Large intestine (tissue), 3 donors: Measurements from ENCODE around the gene POLR1A. TPM values are rescaled to one million over a fixed set of nuclear protein-coding genes. Genes with fewer than 3 reads are reported as not detected.

Experiments used
- DNase-seq, 2 donors: peaks; one replicate each; pipeline versions ENCODE4 v3.0.0 to v3.0.0-alpha.2; 2013
- H3K27ac ChIP-seq: one replicate; pipeline ENCODE4 v1.5.1; 2013; ENCODE audit warnings: low read length
- H3K27me3 ChIP-seq: 2 replicates; pipeline ENCODE4 v1.6.1; 2013; ENCODE audit warnings: low read length; ENCODE audit not compliant: control insufficient read depth, insufficient read depth
- H3K36me3 ChIP-seq: 2 replicates; pipeline ENCODE4 v1.6.1; 2013; ENCODE audit warnings: low read length; ENCODE audit not compliant: control insufficient read depth, insufficient read depth
- H3K4me1 ChIP-seq: one replicate; pipeline ENCODE4 v1.6.1; 2013; ENCODE audit warnings: low read length; ENCODE audit not compliant: control insufficient read depth, insufficient read depth
- H3K4me3 ChIP-seq: one replicate; pipeline ENCODE4 v1.5.1; 2013; ENCODE audit warnings: low read length
- H3K9me3 ChIP-seq: one replicate; pipeline ENCODE4 v1.6.1; 2013; ENCODE audit warnings: mild to moderate bottlenecking, low read depth, low read length, moderate library complexity; ENCODE audit not compliant: control insufficient read depth
- WGBS: methylation state at CpG from one replicate; pipeline ENCODE4 v1.1.5; 2013; ENCODE audit warnings: low lambda C conversion rate; ENCODE audit not compliant: insufficient coverage; 5-methylcytosine and 5-hydroxymethylcytosine counted together
- polyA plus RNA-seq: library from polyadenylated mRNA; unstranded; fragments of 120-200 nt; gene quantifications from one replicate; pipeline ENCODE4 v1.2.1, GENCODE V29; 2013

POLR1A gene
- polyA plus RNA-seq, 1 donor, result 13.6 TPM

- no peak overlapping the region for H3K4me3 ChIP-seq
- H3K27ac ChIP-seq, result no peak overlapping the region
- H3K36me3 ChIP-seq, result peaks cover 84% of the 10 kb centered on the region
- no peak for DNase-seq
- H3K4me1 ChIP-seq, result no peaks in the 10 kb centered on the region
- no peaks in the 10 kb centered on the region for H3K27me3 ChIP-seq
- WGBS, result no CpG with 5 or more reads among the region's 11 CpGs
- no peaks in the 10 kb centered on the region for H3K9me3 ChIP-seq
Observed at GRCh38 chr2:86048888-86049287, 56.8 kb downstream of the POLR1A start.

- no CpG with 5 or more reads among the region's 3 CpGs for WGBS
- no peaks in the 10 kb centered on the region for H3K27me3 ChIP-seq
- no peaks in the 10 kb centered on the region for H3K9me3 ChIP-seq
- DNase-seq, result no peak
- peaks cover 84% of the 10 kb centered on the region for H3K36me3 ChIP-seq
- H3K4me1 ChIP-seq, result no peaks in the 10 kb centered on the region
- H3K4me3 ChIP-seq, result no peak overlapping the region
- H3K27ac ChIP-seq, result no peak overlapping the region
Observed at GRCh38 chr2:86048383-86048701, 57.3 kb downstream of the POLR1A start.

- Histone ChIP-seq H3K27me3 (no peaks in the 10 kb centered on the region), H3K4me1 (no peaks in the 10 kb centered on the region), H3K36me3 (peaks cover 84% of the 10 kb centered on the region), H3K4me3 (no peak overlapping the region), H3K9me3 (no peaks in the 10 kb centered on the region), H3K27ac (no peak overlapping the region)
- WGBS, result no CpG with 5 or more reads among the region's 8 CpGs
- DNase-seq, result no peak
Observed at GRCh38 chr2:86047575-86048382, 57.9 kb downstream of the POLR1A start.

GRCh38 chr2:86045541-86045940 is 60.1 kb downstream of the POLR1A start:
- H3K9me3 ChIP-seq, result no peaks in the 10 kb centered on the region
- H3K36me3 ChIP-seq, result peaks cover 87% of the 10 kb centered on the region
- H3K4me1 ChIP-seq, result no peaks in the 10 kb centered on the region
- WGBS, result 80% methylated on average over 1 of the region's 6 CpGs
- no peak for DNase-seq
- no peaks in the 10 kb centered on the region for H3K27me3 ChIP-seq
- no peak overlapping the region for H3K4me3 ChIP-seq
- H3K27ac ChIP-seq, result no peak overlapping the region

- DNase-seq, result no peak
Observed at GRCh38 chr2:86044614-86045013, 61.1 kb downstream of the POLR1A start.

GRCh38 chr2:86044045-86044444 is 61.6 kb downstream of the POLR1A start:
- Histone ChIP-seq H3K9me3 (no peaks in the 10 kb centered on the region), H3K4me3 (no peak overlapping the region), H3K36me3 (peaks cover 90% of the 10 kb centered on the region), H3K4me1 (no peaks in the 10 kb centered on the region), H3K27ac (no peak overlapping the region), H3K27me3 (no peaks in the 10 kb centered on the region)
- WGBS, result no CpG with 5 or more reads among the region's 12 CpGs
- no peak for DNase-seq

More at GRCh38 chr2:86044614-86045013, 61.1 kb downstream of the POLR1A start:
- H3K36me3 ChIP-seq, result peaks cover 90% of the 10 kb centered on the region
- 71% methylated on average over 1 of the region's 4 CpGs for whole genome bisulfite sequencing
- H3K27ac ChIP-seq, result no peak overlapping the region
- no peaks in the 10 kb centered on the region for H3K27me3 ChIP-seq
- H3K9me3 ChIP-seq, result no peaks in the 10 kb centered on the region
- no peak overlapping the region for H3K4me3 ChIP-seq
- no peaks in the 10 kb centered on the region for H3K4me1 ChIP-seq

- no CpG with 5 or more reads among the region's 12 CpGs for whole genome bisulfite sequencing
- Histone ChIP-seq H3K9me3 (no peaks in the 10 kb centered on the region), H3K27ac (no peak overlapping the region), H3K4me1 (peaks cover under 1% of the 10 kb centered on the region), H3K4me3 (no peak overlapping the region), H3K27me3 (no peaks in the 10 kb centered on the region), H3K36me3 (peaks cover 90% of the 10 kb centered on the region)
- no peak for DNase-seq
Observed at GRCh38 chr2:86042256-86043168, 63.2 kb downstream of the POLR1A start.

- Histone ChIP-seq H3K4me1 (peaks cover 20% of the 10 kb centered on the region), H3K36me3 (peaks cover 88% of the 10 kb centered on the region), H3K4me3 (no peak overlapping the region), H3K27ac (no peak overlapping the region), H3K9me3 (no peaks in the 10 kb centered on the region), H3K27me3 (no peaks in the 10 kb centered on the region)
- no peak for DNase-seq
- no CpG with 5 or more reads among the region's 12 CpGs for WGBS
Observed at GRCh38 chr2:86039963-86040655, 65.6 kb downstream of the POLR1A start.

- peaks cover 20% of the 10 kb centered on the region for H3K4me1 ChIP-seq
- WGBS, result no CpG with 5 or more reads among the region's 9 CpGs
- peaks cover 88% of the 10 kb centered on the region for H3K36me3 ChIP-seq
- no peaks in the 10 kb centered on the region for H3K9me3 ChIP-seq
- DNase-seq, result no peak
- H3K4me3 ChIP-seq, result no peak overlapping the region
- H3K27me3 ChIP-seq, result no peaks in the 10 kb centered on the region
- no peak overlapping the region for H3K27ac ChIP-seq
Observed at GRCh38 chr2:86039178-86039962, 66.3 kb downstream of the POLR1A start.
